WI38 (cell line): ENCODE results near the gene BEND6.

Experiments used
- H3K4me3 ChIP-seq: 2 replicates; pipeline ENCODE4 v1.5.1; 2011; ENCODE audit warnings: low read depth, mild to moderate bottlenecking, control low read depth, low read length
- CTCF ChIP-seq: IDR thresholded peaks from 2 replicates; pipeline ENCODE4 v1.5.1; 2012; ENCODE audit warnings: low read depth, mild to moderate bottlenecking, control low read depth, low read length

Gene BEND6

GRCh38 chr6:56944661-56945060 is 10.2 kb upstream of the BEND6 start:
- H3K4me3 ChIP-seq: no peak overlapping the region
- no peak for TF ChIP-seq CTCF

GRCh38 chr6:56946368-56946767 is 8.5 kb upstream of the BEND6 start:
- no peak overlapping the region for H3K4me3 ChIP-seq
- TF ChIP-seq CTCF: no peak

GRCh38 chr6:56947924-56948323 is 7.0 kb upstream of the BEND6 start:
- H3K4me3 ChIP-seq: no peak overlapping the region
- no peak for TF ChIP-seq CTCF

GRCh38 chr6:56949265-56949664 is 5.6 kb upstream of the BEND6 start:
- TF ChIP-seq CTCF: no peak
- H3K4me3 ChIP-seq: no peak overlapping the region

- H3K4me3 ChIP-seq: no peak overlapping the region
- no peak for TF ChIP-seq CTCF
Measured at GRCh38 chr6:56949925-56950495, 4.9 kb upstream of the BEND6 start.

- no peak for TF ChIP-seq CTCF
- H3K4me3 ChIP-seq: no peak overlapping the region
Measured at GRCh38 chr6:56951049-56951831, 3.7 kb upstream of the BEND6 start.

GRCh38 chr6:56953597-56954402 is 1.1 kb upstream of the BEND6 start:
- H3K4me3 ChIP-seq: peak overlapping the region; percentile 94
- no peak for TF ChIP-seq CTCF
